HEK293T (cell line): ENCODE results near the gene DNAJB12.
"Not testable (repeated sequence)": the region's sequence is repeated elsewhere in the genome, so short reads cannot be mapped to it uniquely, and the experiment has no call there.

Experiments used
- CTCF ChIA-PET: fragments of 350-600 bp; formaldehyde crosslinking; extraction: SDS; loops from one replicate; lab custom pipeline; 2021; ENCODE audit warnings: antibody characterized with exemption, inconsistent platforms; lab: Yijun Ruan, JAX
- POLR2A ChIA-PET: fragments of 350-600 bp; formaldehyde crosslinking; extraction: SDS; loops from one replicate; lab custom pipeline; 2020; ENCODE audit warnings: antibody characterized with exemption, inconsistent platforms; lab: Yijun Ruan, JAX
- DNase-seq: peaks from one replicate; pipeline ENCODE4 v3.0.0; 2012; ENCODE audit warnings: mixed read lengths; ENCODE audit errors: extremely low spot score
- ARNT ChIP-seq: fragments of 450-650 bp; IDR thresholded peaks from 2 replicates; pipeline ENCODE4 v1.6.1; 2017; ENCODE audit warnings: mild to moderate bottlenecking
- BHLHE40 ChIP-seq: fragments of 450-650 bp; IDR thresholded peaks from 2 replicates; pipeline ENCODE4 v1.6.1; 2016; ENCODE audit warnings: mild to moderate bottlenecking, moderate library complexity, borderline replicate concordance
- CTBP1 ChIP-seq: fragments of 450-650 bp; IDR thresholded peaks from 2 replicates; pipeline ENCODE4 v1.6.1; 2016; ENCODE audit warnings: borderline replicate concordance
- ELF4 ChIP-seq: fragments of 450-650 bp; IDR thresholded peaks from 2 replicates; pipeline ENCODE4 v1.6.1; 2017; ENCODE audit warnings: antibody characterized with exemption
- FOXA1 ChIP-seq: fragments of 450-650 bp; IDR thresholded peaks from 2 replicates; pipeline ENCODE4 v1.6.1; 2016; ENCODE audit warnings: mild to moderate bottlenecking
- FOXK2 ChIP-seq: fragments of 450-650 bp; IDR thresholded peaks from 2 replicates; pipeline ENCODE4 v1.6.1; 2016; ENCODE audit warnings: mild to moderate bottlenecking
- FOXM1 ChIP-seq: fragments of 450-650 bp; IDR thresholded peaks from 2 replicates; pipeline ENCODE4 v1.6.1; 2017; ENCODE audit warnings: mild to moderate bottlenecking, borderline replicate concordance
- HDGF ChIP-seq: fragments of 450-650 bp; IDR thresholded peaks from 2 replicates; pipeline ENCODE4 v1.6.1; 2017; ENCODE audit warnings: antibody characterized with exemption, borderline replicate concordance
- L3MBTL2 ChIP-seq: fragments of 450-650 bp; conservative IDR thresholded peaks from 2 replicates; pipeline ENCODE4 v1.6.1; 2016; ENCODE audit warnings: mild to moderate bottlenecking
- LEF1 ChIP-seq: fragments of 450-650 bp; IDR thresholded peaks from 2 replicates; pipeline ENCODE4 v1.6.1; 2017; ENCODE audit warnings: mild to moderate bottlenecking, borderline replicate concordance
- NFRKB ChIP-seq: fragments of 450-650 bp; IDR thresholded peaks from 2 replicates; pipeline ENCODE4 v1.6.1; 2016; ENCODE audit warnings: mild to moderate bottlenecking, moderate library complexity
- SP1 ChIP-seq: fragments of 450-650 bp; IDR thresholded peaks from 2 replicates; pipeline ENCODE4 v1.6.1; 2017
- SUZ12 ChIP-seq: fragments of 450-650 bp; IDR thresholded peaks from 2 replicates; pipeline ENCODE4 v1.6.1; 2016; ENCODE audit warnings: mild to moderate bottlenecking
- TARDBP ChIP-seq: fragments of 450-650 bp; IDR thresholded peaks from 2 replicates; pipeline ENCODE4 v1.6.1; 2016
- ZNF384 ChIP-seq: fragments of 450-650 bp; IDR thresholded peaks from 2 replicates; pipeline ENCODE4 v1.6.1; 2016
- TF ChIP-seq, protein P1 (sequence below): fragments of 450-650 bp; IDR thresholded peaks from 2 replicates; pipeline ENCODE4 v1.6.1; 2016

DNAJB12 gene

DNA sequence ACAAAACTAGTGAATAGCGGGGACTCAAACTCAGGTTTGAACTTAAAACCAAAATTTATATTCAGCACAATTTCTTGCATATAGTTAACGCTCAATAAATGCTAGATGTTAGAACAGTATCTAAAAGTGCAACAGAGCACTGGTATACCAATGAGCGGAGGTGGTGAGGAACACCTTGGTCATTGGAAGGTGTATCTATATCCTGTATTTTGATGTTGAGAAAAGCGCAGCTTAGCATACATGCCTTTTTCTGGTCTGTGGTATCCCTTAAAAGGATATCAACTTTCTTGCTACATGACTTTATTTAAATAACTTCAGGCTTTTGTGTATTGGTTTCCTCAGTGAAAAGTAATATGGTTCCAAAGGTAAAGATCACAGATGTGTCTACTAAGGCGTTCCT lies 33.3 kb upstream of the DNAJB12 start:
- ChIA-PET CTCF (no interaction called here), POLR2A (no interaction called here)
- TF ChIP-seq TARDBP (no peak), BHLHE40 (no peak), FOXM1 (no peak), SP1 (no peak), L3MBTL2 (no peak), FOXA1 (no peak), LEF1 (no peak), ARNT (no peak), HDGF (no peak), ZNF384 (no peak), FOXK2 (no peak), NFRKB (no peak), SUZ12 (no peak), ELF4 (no peak), CTBP1 (no peak)
- TF ChIP-seq, protein P1, sequence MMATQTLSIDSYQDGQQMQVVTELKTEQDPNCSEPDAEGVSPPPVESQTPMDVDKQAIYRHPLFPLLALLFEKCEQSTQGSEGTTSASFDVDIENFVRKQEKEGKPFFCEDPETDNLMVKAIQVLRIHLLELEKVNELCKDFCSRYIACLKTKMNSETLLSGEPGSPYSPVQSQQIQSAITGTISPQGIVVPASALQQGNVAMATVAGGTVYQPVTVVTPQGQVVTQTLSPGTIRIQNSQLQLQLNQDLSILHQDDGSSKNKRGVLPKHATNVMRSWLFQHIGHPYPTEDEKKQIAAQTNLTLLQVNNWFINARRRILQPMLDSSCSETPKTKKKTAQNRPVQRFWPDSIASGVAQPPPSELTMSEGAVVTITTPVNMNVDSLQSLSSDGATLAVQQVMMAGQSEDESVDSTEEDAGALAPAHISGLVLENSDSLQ, result no peak
- no peak for DNase-seq

GRCh38 chr10:72386916-72387586 lies 32.3 kb upstream of the DNAJB12 start:
- TF ChIP-seq TARDBP (no peak), BHLHE40 (no peak), CTBP1 (no peak), LEF1 (no peak), SUZ12 (no peak), L3MBTL2 (no peak), FOXM1 (no peak)
- ChIA-PET CTCF (no interaction called here), POLR2A (no interaction called here)
- no peak for DNase-seq

DNA sequence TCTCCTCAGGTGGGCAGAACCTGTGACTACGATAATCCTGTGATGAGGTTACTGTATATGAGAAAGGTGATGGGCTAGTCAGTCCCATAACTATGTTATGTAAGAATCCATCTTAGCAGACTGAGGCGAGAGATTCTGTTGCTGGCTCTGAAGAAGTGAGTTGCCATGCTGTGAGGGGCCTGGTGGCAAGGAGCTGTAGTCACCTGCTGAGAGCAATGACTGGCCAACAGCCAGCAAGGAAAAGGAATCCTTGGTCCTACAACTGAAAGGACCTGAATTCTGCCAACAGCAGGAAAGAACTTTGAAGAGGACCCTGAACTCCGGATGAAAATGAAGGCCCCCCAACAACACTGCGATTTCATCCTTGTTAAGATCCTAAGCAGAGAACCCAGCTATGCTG lies 31.0 kb upstream of the DNAJB12 start:
- DNase-seq, result no peak
- TF ChIP-seq ZNF384, result no peak
- TF ChIP-seq FOXK2, result no peak
- TF ChIP-seq, protein P1, result no peak
- TF ChIP-seq FOXA1, result no peak
- no peak for TF ChIP-seq LEF1
- no peak for TF ChIP-seq HDGF
- no peak for TF ChIP-seq SP1
- TF ChIP-seq ARNT, result no peak
- TF ChIP-seq L3MBTL2, result no peak
- no peak for TF ChIP-seq SUZ12
- no peak for TF ChIP-seq TARDBP
- no peak for TF ChIP-seq NFRKB
- TF ChIP-seq BHLHE40, result no peak
- no peak for TF ChIP-seq FOXM1
- no peak for TF ChIP-seq ELF4
- TF ChIP-seq CTBP1, result no peak
- ChIA-PET CTCF (no interaction called here), POLR2A (no interaction called here)

DNA sequence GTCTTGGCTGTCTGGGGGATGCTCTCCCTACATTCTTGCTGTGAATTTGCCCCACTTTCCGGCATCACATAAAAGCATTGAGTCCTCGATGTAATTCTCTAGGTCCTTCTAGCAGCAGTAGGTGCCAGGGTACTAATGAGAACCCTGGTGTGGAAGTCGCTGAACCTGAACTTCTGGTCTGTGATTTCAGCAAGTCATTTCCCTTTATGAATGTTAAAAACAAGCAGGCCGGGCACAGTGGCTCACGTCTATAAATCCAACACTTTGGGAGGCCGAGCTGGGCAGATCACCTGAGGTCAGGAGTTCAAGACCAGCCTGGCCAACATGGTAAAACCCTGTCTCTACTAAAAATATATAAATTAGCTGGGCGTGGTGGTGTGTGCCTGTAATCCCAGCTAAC lies 30.3 kb upstream of the DNAJB12 start:
- DNase-seq, POLR2A ChIA-PET, CTCF ChIA-PET: not testable (repeated sequence)

- no peak for DNase-seq
These were observed 25.1 kb upstream of the DNAJB12 start for GRCh38 chr10:72379776-72380175.

DNA sequence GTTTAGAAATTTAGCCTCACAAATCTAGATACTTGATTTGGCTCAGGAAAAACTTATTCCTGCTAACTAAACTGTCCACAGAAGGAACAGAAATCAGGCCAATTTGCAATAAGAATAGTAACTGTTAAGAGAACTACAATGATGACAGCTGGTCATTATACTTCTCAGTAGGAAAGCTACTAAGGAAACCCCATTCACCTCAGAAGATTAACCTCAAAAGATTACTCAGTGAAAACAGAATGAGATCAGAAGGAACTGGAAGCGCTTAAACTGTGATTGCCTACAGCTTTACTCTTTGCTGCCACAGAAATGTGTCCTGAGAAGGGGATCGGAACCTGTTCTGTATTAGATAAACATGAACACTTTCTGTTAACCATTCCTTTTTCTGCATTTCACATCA lies 24.3 kb upstream of the DNAJB12 start:
- DNase-seq, result no peak
- POLR2A ChIA-PET, result no interaction called here
- CTCF ChIA-PET, result no interaction called here
- TF ChIP-seq TARDBP (no peak), L3MBTL2 (no peak), ARNT (no peak), FOXM1 (no peak), BHLHE40 (no peak), FOXA1 (no peak), FOXK2 (no peak), LEF1 (no peak), SP1 (no peak), ZNF384 (no peak), SUZ12 (no peak), NFRKB (no peak), HDGF (no peak), ELF4 (no peak), CTBP1 (no peak)
- TF ChIP-seq, protein P1, result no peak

More at GRCh38 chr10:72379776-72380175, 25.1 kb upstream of the DNAJB12 start:
- TF ChIP-seq CTBP1, result no peak
- no peak for TF ChIP-seq ARNT
- TF ChIP-seq BHLHE40, result no peak
- TF ChIP-seq, protein P1, result no peak
- no peak for TF ChIP-seq NFRKB
- TF ChIP-seq FOXA1, result no peak
- TF ChIP-seq SP1, result no peak
- no peak for TF ChIP-seq ELF4
- no peak for TF ChIP-seq FOXK2
- TF ChIP-seq ZNF384, result no peak
- TF ChIP-seq LEF1, result no peak
- TF ChIP-seq L3MBTL2, result no peak
- TF ChIP-seq TARDBP, result no peak
- TF ChIP-seq FOXM1, result no peak
- no peak for TF ChIP-seq SUZ12
- ChIA-PET CTCF (no interaction called here), POLR2A (no interaction called here)
